ENCODE measurements around the gene WDR43.
"Not testable (repeated sequence)": the region's sequence is repeated elsewhere in the genome, so short reads cannot be mapped to it uniquely, and the experiment has no call there.

WDR43 gene

DNA sequence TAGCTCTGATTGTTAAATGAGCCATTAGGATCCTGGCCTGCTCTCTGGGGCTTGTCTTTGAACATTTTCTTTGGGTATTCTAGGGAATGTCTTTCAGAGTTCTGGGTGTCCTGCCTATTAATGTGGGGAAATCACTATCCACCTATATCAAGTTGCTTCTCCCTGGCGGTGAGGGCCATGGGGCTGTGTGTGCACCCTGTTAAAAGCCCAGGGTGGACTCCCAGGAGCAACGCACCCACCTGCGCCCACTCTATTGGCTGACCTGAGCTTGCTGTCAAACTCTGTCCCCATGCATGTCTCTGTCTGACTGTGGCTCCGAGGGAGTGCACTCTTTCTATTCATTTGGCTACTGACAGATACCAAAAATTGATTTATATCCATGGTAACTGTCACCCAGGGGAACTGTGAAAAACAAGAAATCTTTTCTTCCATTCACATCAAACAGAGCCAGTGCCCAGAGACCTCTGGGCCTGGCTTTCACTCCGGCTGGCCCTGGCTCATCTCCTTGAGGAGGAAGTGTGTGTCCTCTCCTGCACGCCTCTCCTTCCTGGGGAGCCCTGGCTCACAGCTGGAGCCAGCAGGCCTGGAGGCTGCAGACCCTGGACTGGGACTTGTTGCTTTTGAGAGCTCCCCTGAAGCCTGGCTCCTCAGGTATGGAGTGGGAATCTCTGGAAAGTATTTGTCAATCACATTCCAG lies 76.1 kb downstream of the WDR43 start:
- DNase-seq, result no peak

DNA sequence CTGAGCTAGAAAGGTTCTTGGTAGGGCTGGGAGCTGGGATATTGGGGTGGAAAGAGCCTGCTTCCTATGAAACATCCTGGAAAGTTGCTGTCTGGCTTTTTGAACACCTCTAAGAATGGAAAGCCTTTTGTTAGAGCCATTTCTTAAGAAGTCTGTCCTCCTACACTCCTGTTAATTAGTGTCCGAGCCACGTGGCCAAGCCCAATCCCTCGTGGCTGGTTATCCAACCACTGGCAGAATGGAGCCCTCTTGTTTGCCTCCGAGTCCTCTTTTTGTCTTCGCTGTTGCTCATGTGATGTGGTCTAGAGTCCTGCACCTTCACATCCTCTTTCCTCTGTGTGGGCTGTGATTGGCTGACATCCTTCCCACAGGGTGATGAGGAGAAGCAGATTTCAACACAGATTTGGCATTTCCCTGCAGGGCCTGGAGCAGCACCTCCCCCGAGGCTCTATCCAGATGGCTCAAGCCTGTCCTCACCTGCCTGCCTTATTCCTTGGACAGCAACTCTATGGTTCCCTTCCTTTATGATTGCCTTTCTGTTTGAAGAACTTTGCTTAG lies 78.4 kb downstream of the WDR43 start:
- DNase-seq, result no peak

DNA sequence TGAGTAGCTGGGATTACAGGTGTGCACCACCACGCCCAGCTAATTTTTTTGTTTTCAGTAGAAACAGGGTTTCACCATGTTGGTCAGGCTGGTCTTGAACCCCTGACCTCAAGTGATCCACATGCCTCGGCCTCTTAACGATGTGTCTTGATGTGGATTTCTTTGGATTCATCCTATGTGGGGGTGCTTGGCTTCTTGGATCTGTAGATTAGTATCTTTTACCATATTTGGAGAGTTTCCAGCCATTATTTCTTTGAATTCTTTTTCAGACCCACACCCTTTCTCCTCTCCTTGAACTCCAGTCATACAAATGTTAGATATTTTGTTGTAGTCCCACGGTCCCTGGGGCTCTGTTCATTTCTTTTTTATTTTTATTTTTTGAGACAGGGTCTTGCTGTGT lies 79.8 kb downstream of the WDR43 start:
- DNase-seq, result no peak

GRCh38 chr2:28975671-28976070 lies 81.2 kb downstream of the WDR43 start:
- no peak for DNase-seq

GRCh38 chr2:28976584-28976983 lies 82.1 kb downstream of the WDR43 start:
- no peak for DNase-seq

GRCh38 chr2:28977176-28977875 lies 82.9 kb downstream of the WDR43 start:
- DNase-seq, result no peak

- DNase-seq, result not testable (repeated sequence)
These were observed 83.5 kb downstream of the WDR43 start for GRCh38 chr2:28978001-28978400.

GRCh38 chr2:28978606-28979005 lies 84.1 kb downstream of the WDR43 start:
- DNase-seq, result no peak

- DNase-seq, result no peak
These were observed 84.6 kb downstream of the WDR43 start for GRCh38 chr2:28979041-28979440.

GRCh38 chr2:28979576-28980366 lies 85.3 kb downstream of the WDR43 start:
- DNase-seq, result no peak

GRCh38 chr2:28980368-28981015 lies 86.0 kb downstream of the WDR43 start:
- DNase-seq, result no peak

GRCh38 chr2:28981016-28981441 lies 86.6 kb downstream of the WDR43 start, which contains the start of gene TOGARAM2:
TSS of gene TOGARAM2 (plus strand) at chr2:28981298. CDS start at chr2:28994835, 13,537 bp downstream.
- peak; percentile 22 for DNase-seq

DNA sequence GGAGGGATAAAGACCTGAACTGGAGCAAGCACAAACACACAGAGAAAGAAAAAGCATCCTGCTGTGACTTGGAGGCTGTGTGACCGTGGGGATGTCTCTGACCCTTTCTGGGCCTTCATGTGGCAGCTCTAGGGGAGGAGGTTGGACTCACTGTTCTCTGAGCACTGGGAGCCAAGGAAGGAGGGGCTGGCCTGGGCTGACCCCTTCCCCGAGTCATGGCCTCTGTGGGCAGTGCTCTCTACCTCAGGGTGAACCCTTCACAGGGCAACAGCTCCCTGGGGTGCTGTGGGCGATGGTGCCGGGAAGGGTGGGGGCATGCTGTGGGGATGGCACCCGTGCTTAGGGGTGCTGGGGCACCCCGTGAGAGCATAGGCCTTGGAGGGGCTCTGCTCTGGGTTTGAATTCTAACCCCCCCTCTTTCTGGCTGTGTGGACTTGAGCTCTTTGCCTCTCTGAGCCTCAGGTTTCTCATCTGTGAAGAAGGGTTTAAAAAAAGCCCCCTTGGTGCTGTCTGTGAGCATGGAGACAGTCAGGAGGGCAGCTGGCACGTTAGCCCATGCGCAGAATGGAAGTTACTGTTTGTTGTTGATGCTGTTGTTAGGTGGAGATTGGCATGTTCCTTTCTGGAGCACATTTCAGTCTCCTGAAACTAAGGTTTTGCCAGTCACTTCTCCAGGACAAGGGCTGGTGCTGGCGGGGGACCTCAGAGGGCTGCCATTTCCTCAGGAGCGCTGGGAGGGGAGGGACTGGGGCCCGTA lies 87.3 kb downstream of the WDR43 start:
- no peak for DNase-seq

- no peak for DNase-seq
These were observed 88.0 kb downstream of the WDR43 start for GRCh38 chr2:28982381-28982950.

DNA sequence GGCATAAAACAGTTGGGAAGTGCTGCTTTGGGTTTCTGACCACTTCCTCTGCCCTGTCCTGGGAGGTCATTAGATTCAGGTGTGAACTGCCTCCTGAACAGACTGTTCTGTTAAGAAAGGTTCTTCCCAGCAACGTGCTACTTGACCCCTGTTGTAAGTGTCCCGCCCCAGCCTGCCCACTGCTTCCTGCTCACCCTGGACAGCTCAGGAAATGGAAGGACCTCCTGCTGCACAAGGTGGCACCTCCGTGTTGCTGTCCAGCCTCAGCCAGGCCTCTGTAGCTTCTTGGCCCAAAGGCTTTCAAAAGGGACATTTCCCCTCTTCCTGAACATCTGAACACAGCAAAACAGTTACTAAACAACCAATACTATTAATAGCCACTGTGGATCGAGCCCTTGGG lies 92.0 kb downstream of the WDR43 start:
- DNase-seq, result no peak

GRCh38 chr2:28989973-28990372 lies 95.5 kb downstream of the WDR43 start:
- DNase-seq, result no peak

DNA sequence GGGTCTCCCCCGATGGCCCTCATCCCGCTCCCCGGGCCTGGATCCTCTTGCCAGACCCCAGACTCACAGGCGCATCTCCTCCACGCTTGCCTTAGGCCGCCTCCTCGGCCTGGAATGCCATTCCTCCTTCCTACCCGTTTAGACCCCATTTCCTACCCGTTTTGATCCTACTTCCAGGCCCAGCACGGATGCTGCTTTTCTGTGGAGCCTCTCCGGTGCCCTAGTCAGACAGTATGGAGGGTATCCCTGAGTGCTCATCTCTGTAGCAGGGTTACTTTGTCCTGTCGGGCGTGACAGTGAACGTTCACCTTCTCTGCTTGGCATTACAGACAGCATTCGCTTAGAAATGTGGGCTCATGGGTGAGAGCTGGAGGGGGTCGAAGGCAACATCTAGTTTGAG lies 96.0 kb downstream of the WDR43 start:
- DNase-seq, result no peak

- DNase-seq, result no peak
These were observed 96.6 kb downstream of the WDR43 start for GRCh38 chr2:28991021-28991420.

DNA sequence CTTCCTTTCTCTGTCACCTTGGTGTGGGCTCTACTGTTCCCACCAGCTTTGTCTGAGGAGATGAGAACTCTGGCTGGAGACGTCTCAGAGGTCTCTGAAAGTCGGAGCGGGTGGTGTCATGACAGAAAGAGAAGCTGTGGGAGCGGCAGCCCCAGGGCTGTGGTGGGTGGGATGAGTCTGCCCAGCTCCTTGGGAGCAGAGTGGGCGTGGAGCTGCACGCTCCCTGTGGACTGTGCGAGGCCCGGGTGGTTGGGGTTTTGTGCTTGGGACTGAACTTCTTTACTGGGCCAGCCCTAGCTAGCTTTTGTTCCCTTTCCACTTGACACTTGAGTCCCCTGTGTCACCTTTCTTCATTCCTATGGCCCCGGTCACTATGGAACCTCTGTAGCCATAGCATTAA lies 97.0 kb downstream of the WDR43 start:
- no peak for DNase-seq

- DNase-seq, result no peak
These were observed 98.9 kb downstream of the WDR43 start for GRCh38 chr2:28993206-28993960.

DNA sequence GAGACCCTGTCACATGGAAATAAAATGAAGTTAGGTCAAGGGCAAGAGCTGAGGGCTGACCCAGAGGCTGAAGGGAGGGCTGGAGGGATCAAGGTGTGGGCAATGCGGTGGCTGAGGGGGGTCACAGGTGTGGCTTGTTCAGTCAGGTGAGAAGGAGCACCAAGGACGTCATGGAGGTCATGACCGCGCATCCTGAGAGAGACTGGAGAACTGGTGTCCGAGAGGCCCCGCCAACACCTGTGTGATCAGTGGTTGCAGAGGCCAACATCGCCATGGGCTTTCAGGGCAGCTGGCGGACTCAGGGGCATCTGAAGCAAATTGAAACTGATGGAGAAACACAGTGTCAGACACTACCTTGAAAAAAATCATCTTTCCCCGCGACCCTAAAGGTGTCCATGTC lies 99.6 kb downstream of the WDR43 start:
- no peak for DNase-seq

All from NCI-H774 (cell line).